GM12801 (cell line): ENCODE measurements around the gene NPPC.

Experiments used
- CTCF ChIP-seq: IDR thresholded peaks from one replicate; pipeline ENCODE4 v1.5.1; 2011; ENCODE audit warnings: control low read depth; ENCODE audit not compliant: insufficient read length; ENCODE audit errors: extremely low read depth

Gene NPPC

GRCh38 chr2:231926180-231926741 lies at the start of gene NPPC:
NPPC (minus strand) TSS chr2:231926396; CDS start chr2:231926249, 147 bp downstream.
- TF ChIP-seq CTCF: no peak

GRCh38 chr2:231975001-231975400 lies 48.8 kb upstream of the NPPC start:
- no peak for TF ChIP-seq CTCF

- no peak for TF ChIP-seq CTCF
These were observed 44.3 kb upstream of the NPPC start for GRCh38 chr2:231970461-231970860.

GRCh38 chr2:231968820-231969219 lies 42.6 kb upstream of the NPPC start:
- TF ChIP-seq CTCF: no peak

DNA sequence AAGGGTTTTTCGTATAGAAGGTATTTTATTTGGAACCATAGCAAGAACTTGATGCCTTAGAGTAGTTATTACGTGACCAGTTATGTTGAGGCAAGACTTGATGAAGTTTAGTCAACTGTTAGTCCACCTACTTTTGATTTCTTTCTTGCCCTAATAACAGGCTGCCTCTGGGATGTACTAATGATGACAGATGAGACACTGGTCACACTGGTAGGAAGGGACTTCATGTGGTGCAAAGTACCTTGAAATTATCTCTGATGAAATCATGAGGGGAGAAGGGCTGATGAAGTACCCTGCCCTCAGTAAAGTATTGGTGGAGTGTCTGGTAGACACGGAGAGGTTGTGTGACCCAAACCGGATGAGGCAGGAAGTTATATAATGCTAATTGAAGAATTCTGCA lies 40.7 kb upstream of the NPPC start:
- TF ChIP-seq CTCF: no peak

DNA sequence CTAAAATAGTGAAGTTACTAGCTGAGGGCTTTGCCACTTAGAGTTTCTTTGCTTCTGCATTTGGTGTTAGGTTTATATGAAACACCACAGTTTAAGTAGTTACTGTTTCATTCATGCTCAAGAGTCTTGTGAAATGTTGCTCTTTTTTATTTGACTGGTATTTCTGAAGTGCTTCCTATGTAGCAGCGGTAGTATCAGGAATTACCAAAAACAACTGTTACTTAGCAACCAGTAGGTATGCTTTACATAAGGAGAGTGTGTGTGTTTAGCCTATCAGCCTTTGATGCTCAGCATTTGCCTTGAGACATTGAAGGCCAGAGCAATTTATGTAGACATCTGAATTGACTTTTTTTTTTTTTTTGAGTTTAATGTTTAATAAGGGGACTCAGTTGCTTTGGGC lies 38.9 kb upstream of the NPPC start:
- TF ChIP-seq CTCF: no peak

DNA sequence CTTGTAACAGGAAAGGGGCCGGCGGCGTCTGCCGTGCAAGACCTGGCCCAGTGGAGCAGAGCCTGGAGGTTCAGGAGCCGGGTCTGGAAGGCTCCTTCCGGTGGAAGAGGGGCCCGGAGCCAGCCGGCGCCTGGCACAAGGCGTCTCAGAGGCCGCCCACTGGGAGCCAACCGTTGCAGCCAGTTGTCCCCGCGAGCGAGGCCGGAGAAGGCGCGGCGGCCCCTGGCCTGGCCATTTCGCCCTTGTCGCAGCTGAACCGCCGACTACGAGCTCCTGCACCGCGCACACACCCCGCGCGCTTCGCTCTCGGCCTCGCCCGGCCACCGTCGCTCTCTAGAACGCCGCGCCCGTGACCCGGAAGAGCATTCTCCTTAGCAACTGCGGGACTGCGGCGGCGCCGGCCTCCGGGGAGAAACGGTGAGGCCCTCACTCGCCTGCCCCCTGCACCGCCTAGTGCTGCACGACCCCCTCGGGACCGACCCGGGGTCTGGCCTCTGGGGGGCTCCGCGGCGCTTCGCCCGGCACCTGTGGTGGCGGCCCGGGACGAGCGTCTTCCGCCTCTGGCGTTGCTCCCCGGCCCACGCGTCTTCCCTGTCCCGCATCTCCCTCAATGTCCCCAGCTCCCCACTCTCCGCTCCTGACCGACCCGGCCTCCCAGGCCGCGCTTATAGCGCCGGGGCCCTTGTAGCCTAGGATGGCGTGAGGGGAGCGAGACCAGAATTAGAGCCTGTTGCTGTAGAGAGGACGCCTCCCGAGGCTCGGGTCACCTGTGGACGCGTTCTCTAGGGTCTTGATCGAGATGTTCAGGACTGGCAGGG lies 35.4 kb upstream of the NPPC start, which contains the start of gene DIS3L2:
Gene DIS3L2, plus strand, starts transcription at position 365 of the 818 bp plus-strand sequence. CDS start 53,215 bp downstream, outside the sequence.
- no peak for TF ChIP-seq CTCF
